ENCODE measurements around the gene HAX1. TPM values are rescaled to one million over a fixed set of nuclear protein-coding genes. Genes with fewer than 3 reads are reported as not detected.
"Not testable (repeated sequence)": the region's sequence is repeated elsewhere in the genome, so short reads cannot be mapped to it uniquely, and the experiment has no call there.

HAX1 gene
- total RNA-seq: 88.2 TPM
- polyA plus RNA-seq (ENCODE audit: insufficient read depth in 1 of 8, insufficient read length in 8 of 8, low replicate concordance in 1 of 8): 10 to 100 TPM; 57.1 to 79.1 (median 68.0) TPM
- long read RNA-seq, donor 1, transcript HAX1-201 (7 exons, 1,227 nt): major isoform, 12 of 12 reads
- long read RNA-seq, donor 1, partial matches to known transcripts: 0 of 12 reads
- long read RNA-seq, donor 1, other reads (novel, unspliced or antisense): 0 of 12 reads
- long read RNA-seq, donor 2, partial matches to known transcripts: 0 of 3 reads
- long read RNA-seq, donor 2, other reads (novel, unspliced or antisense): 0 of 3 reads
- long read RNA-seq, donor 3, transcript HAX1-201 (7 exons, 1,227 nt): major isoform, 34 of 37 reads
- long read RNA-seq, donor 3, partial matches to known transcripts: 0 of 37 reads
- long read RNA-seq, donor 3, other reads (novel, unspliced or antisense): 0 of 37 reads
- long read RNA-seq, donor 4, transcript HAX1-201 (7 exons, 1,227 nt): major isoform, 18 of 23 reads
- long read RNA-seq, donor 4, partial matches to known transcripts: 5 of 23 reads
- long read RNA-seq, donor 4, other reads (novel, unspliced or antisense): 0 of 23 reads
- long read RNA-seq, donor 5, transcript HAX1-201 (7 exons, 1,227 nt): major isoform, 64 of 81 reads
- long read RNA-seq, donor 5, partial matches to known transcripts: 10 of 81 reads
- long read RNA-seq, donor 5, other reads (novel, unspliced or antisense): 0 of 81 reads
- long read RNA-seq, donor 6, transcript HAX1-201 (7 exons, 1,227 nt): major isoform, 61 of 81 reads
- long read RNA-seq, donor 6, partial matches to known transcripts: 18 of 81 reads
- long read RNA-seq, donor 6, other reads (novel, unspliced or antisense): 0 of 81 reads
- long read RNA-seq, donor 7, transcript HAX1-201 (7 exons, 1,227 nt): major isoform, 28 of 55 reads
- long read RNA-seq, donor 7, partial matches to known transcripts: 25 of 55 reads
- long read RNA-seq, donor 7, other reads (novel, unspliced or antisense): 0 of 55 reads
- long read RNA-seq, donor 8, transcript HAX1-201 (7 exons, 1,227 nt): major isoform, 24 of 49 reads
- long read RNA-seq, donor 8, partial matches to known transcripts: 23 of 49 reads
- long read RNA-seq, donor 8, other reads (novel, unspliced or antisense): 0 of 49 reads
- long read RNA-seq, donor 9, transcript HAX1-201 (7 exons, 1,227 nt): major isoform, 26 of 33 reads
- long read RNA-seq, donor 9, partial matches to known transcripts: 5 of 33 reads
- long read RNA-seq, donor 9, other reads (novel, unspliced or antisense): 0 of 33 reads
- long read RNA-seq, donor 10, transcript HAX1-201 (7 exons, 1,227 nt): major isoform, 34 of 53 reads
- long read RNA-seq, donor 10, partial matches to known transcripts: 18 of 53 reads
- long read RNA-seq, donor 10, other reads (novel, unspliced or antisense): 0 of 53 reads
- long read RNA-seq, donor 11, transcript HAX1-201 (7 exons, 1,227 nt): major isoform, 29 of 33 reads
- long read RNA-seq, donor 11, partial matches to known transcripts: 0 of 33 reads
- long read RNA-seq, donor 11, other reads (novel, unspliced or antisense): 0 of 33 reads

DNA sequence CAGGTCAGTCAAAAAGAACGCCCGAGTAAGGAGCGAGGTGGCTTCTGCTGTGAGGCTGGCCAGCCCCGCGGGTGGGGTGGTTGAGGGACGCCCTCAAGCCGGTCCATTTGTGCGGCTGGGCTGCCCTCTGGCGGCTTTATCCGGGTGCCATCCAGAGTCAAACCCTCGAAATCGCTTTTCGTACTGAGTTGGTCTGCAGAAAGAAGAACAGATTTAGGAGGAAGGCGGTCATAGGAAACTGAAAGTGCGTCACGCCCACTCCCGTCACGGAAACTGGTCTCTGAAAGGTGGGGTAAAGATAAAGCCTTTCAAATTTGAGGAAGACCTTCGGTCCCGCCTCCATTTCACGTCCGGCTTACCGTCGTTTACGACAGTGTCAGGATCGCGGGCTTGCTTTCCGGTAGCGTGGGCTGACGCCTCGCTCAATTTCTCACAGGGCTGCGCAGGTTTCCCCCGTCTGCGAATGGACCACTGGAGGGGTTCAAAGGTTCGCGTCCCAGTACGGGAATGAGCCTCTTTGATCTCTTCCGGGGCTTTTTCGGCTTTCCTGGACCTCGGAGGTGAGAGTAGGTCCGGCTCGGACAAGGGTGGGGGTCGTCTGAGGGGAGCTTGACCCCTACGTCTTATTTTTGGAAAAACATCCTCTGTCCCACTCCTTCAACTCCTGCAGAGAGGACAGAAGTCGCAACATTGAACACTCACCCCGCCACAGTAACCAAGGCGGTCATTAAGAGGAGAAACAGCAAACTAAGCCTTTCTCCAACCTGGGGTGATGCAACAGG is at the start of gene HAX1:
TSS of gene HAX1 (plus strand) at position 413 of the 782 bp plus-strand sequence. CDS start at position 508, 95 bp downstream.
- Histone ChIP-seq H3K36me3 (ENCODE audit: control insufficient read depth, insufficient read depth, low read length) (peaks cover 41% of the 10 kb centered on the region), H3K4me3 (ENCODE audit: low read length) (peak within 1 kb of the TSS; percentile 83), H3K27ac (ENCODE audit: low read length) (peak within 1 kb of the TSS; percentile 92), H3K9me3 (replicated peaks; ENCODE audit: control insufficient read depth, low read depth, low read length) (no peaks in the 10 kb centered on the region), H3K4me1 (ENCODE audit: control insufficient read depth, insufficient read depth, low read length) (peaks cover 14% of the 10 kb centered on the region), H3K27me3 (ENCODE audit: control insufficient read depth, insufficient read depth, low read length) (no peaks in the 10 kb centered on the region)
- DNase-seq: peak; percentile 99
- WGBS (ENCODE audit: insufficient coverage): 0% methylated on average over 41 of the region's 47 CpGs

DNA sequence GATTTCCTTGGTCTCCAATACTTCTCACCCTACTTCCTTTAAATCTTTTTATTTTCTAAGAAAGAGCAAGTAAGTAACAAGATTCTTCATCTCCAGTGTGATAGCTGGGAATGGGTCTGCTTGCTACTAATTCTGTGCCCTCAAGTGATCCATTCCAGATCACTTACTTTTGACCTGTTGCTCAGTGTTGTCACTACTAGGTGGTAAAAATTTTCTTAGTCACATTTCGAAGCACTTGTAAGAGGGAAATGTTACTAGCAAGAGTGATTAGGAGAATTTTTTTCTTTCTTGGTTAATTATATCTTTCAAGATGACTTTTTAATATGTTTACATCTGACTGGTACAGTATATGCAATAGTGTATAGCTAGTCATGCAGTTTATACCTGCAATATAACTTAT is 49.5 kb upstream of the HAX1 start:
- Histone ChIP-seq H3K27ac (ENCODE audit: low read length) (no peak overlapping the region), H3K4me1 (ENCODE audit: control insufficient read depth, insufficient read depth, low read length) (peaks cover 10% of the 10 kb centered on the region), H3K27me3 (ENCODE audit: control insufficient read depth, insufficient read depth, low read length) (no peaks in the 10 kb centered on the region), H3K4me3 (ENCODE audit: low read length) (no peak overlapping the region), H3K36me3 (ENCODE audit: control insufficient read depth, insufficient read depth, low read length) (peaks cover 28% of the 10 kb centered on the region), H3K9me3 (replicated peaks; ENCODE audit: control insufficient read depth, low read depth, low read length) (no peaks in the 10 kb centered on the region)
- no CpG with 5 or more reads among the region's 1 CpG for WGBS (ENCODE audit: insufficient coverage)
- DNase-seq: no peak

DNA sequence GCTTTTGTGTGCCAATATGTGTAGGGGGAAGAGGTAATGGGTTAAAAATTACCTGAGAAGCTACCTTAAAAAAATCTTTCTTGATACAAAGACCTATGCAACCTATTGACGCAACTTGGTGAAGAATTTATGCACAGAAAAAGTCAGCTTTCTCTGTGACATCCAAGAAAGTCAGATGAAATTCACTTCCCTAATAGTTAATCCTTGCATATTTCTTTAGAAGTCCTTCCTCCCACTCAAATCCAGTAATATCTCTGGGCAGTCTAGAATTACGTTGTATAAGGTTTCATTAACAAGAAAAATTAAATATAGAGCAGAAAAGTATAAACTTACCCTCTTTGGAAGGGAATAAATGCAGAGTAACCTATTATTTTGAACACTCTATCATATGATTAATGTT is 48.8 kb upstream of the HAX1 start:
- Histone ChIP-seq H3K36me3 (ENCODE audit: control insufficient read depth, insufficient read depth, low read length) (peaks cover 31% of the 10 kb centered on the region), H3K9me3 (replicated peaks; ENCODE audit: control insufficient read depth, low read depth, low read length) (no peaks in the 10 kb centered on the region), H3K4me1 (ENCODE audit: control insufficient read depth, insufficient read depth, low read length) (peaks cover 8% of the 10 kb centered on the region), H3K27ac (ENCODE audit: low read length) (no peak overlapping the region), H3K27me3 (ENCODE audit: control insufficient read depth, insufficient read depth, low read length) (no peaks in the 10 kb centered on the region), H3K4me3 (ENCODE audit: low read length) (no peak overlapping the region)
- DNase-seq: no peak
- no CpG with 5 or more reads among the region's 2 CpGs for WGBS (ENCODE audit: insufficient coverage)

DNA sequence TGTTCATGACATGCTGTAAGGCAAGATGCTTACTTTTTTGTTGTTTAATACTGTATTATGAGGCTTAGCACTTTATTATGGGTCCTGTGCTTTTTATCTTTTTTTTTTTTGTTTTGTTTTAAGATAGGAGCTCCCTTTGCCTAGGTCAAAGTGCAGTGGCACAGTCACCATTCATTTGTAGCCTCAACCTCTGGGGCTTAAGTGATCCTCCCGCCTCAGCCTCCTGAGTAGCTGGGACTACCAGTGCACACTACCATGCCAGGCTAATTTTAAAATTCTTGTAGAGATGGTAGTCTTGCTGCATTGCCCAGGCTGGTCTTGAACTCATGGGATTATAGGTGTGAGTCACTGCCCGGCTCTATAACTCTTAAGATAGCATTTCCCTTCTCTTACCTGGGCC is 47.1 kb upstream of the HAX1 start:
- H3K9me3 ChIP-seq (replicated peaks; ENCODE audit: control insufficient read depth, low read depth, low read length): no peaks in the 10 kb centered on the region
- 100% methylated on average over 1 of the region's 2 CpGs for WGBS (ENCODE audit: insufficient coverage)
- peaks cover 38% of the 10 kb centered on the region for H3K36me3 ChIP-seq (ENCODE audit: control insufficient read depth, insufficient read depth, low read length)

DNA sequence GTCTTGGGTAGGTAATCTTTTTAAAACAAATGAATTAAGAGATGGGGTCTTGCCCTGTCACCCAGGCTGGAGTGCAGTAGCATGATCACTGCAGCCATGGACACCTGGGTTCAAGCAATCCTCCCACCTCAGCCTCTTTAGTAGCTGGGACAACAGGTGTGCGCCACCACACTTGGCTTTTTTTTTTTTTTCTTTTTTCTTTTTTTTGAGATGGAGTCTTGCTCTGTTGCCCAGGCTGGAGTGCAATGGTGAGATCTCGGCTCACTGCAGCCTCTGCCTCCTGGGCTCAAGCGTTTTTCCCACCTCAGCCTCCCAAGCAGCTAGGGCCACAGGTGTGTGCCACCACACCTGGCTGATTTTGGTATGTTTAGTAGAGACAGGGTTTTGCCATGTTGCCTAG is 41.3 kb upstream of the HAX1 start:
- not testable (repeated sequence) for H3K4me1 ChIP-seq (ENCODE audit: control insufficient read depth, insufficient read depth, low read length); H3K27ac ChIP-seq (ENCODE audit: low read length); H3K27me3 ChIP-seq (ENCODE audit: control insufficient read depth, insufficient read depth, low read length); DNase-seq; H3K9me3 ChIP-seq (replicated peaks; ENCODE audit: control insufficient read depth, low read depth, low read length); H3K4me3 ChIP-seq (ENCODE audit: low read length)
- H3K36me3 ChIP-seq (ENCODE audit: control insufficient read depth, insufficient read depth, low read length): peaks cover 68% of the 10 kb centered on the region
- WGBS (ENCODE audit: insufficient coverage): no CpG with 5 or more reads among the region's 3 CpGs

More for the DNA sequence above, 47.1 kb upstream of the HAX1 start:
- DNase-seq: no peak
- Histone ChIP-seq H3K27me3 (ENCODE audit: control insufficient read depth, insufficient read depth, low read length) (no peaks in the 10 kb centered on the region), H3K4me3 (ENCODE audit: low read length) (no peak overlapping the region), H3K27ac (ENCODE audit: low read length) (no peak overlapping the region), H3K4me1 (ENCODE audit: control insufficient read depth, insufficient read depth, low read length) (peaks cover 3% of the 10 kb centered on the region)

DNA sequence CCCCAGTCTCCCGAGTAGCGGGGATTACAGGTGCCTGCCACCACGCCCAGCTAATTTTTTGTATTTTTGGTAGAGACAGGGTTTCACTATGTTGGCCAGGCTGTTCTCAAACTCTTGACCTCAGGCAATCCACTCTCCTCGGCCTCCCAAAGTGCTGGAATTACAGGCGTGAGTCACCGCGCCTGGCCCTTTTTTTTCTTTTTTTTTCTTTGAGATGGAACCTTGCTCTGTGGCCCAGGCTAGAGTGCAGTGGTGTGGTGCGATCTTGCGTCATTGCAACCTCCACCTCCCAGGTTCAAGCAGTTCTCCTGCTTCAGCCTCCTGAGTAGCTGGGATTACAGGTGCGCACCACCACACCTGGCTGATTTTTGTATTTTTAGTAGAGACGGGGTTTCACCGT is 39.3 kb upstream of the HAX1 start:
- not testable (repeated sequence) for H3K4me3 ChIP-seq (ENCODE audit: low read length); H3K27me3 ChIP-seq (ENCODE audit: control insufficient read depth, insufficient read depth, low read length); H3K27ac ChIP-seq (ENCODE audit: low read length); DNase-seq; H3K9me3 ChIP-seq (replicated peaks; ENCODE audit: control insufficient read depth, low read depth, low read length); H3K4me1 ChIP-seq (ENCODE audit: control insufficient read depth, insufficient read depth, low read length)
- WGBS (ENCODE audit: insufficient coverage): 100% methylated on average over 2 of the region's 12 CpGs
- H3K36me3 ChIP-seq (ENCODE audit: control insufficient read depth, insufficient read depth, low read length): peaks cover 70% of the 10 kb centered on the region

DNA sequence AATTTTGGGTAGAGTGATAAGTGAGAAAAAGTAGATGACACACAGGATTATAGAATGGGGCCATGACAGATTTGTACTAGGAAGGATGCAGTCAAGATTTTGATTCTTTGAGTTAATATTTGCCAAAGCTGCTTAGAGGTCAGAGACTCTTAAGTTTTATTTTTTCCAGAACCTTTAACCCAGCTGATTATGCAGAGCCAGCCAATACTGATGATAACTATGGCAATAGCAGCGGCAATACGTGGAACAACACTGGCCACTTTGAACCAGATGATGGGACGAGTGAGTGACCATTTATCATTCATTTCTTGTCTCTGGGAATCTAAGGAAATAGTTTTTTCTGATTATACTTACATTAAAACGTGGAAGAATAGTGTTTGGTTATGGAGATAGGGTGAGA is 35.6 kb upstream of the HAX1 start:
- no peak overlapping the region for H3K4me3 ChIP-seq (ENCODE audit: low read length)
- no peak overlapping the region for H3K27ac ChIP-seq (ENCODE audit: low read length)
- peaks cover 61% of the 10 kb centered on the region for H3K36me3 ChIP-seq (ENCODE audit: control insufficient read depth, insufficient read depth, low read length)
- 100% methylated on average over 2 of the region's 4 CpGs for whole genome bisulfite sequencing (ENCODE audit: insufficient coverage)
- no peaks in the 10 kb centered on the region for H3K9me3 ChIP-seq (replicated peaks; ENCODE audit: control insufficient read depth, low read depth, low read length)
- H3K4me1 ChIP-seq (ENCODE audit: control insufficient read depth, insufficient read depth, low read length): no peaks in the 10 kb centered on the region
- no peaks in the 10 kb centered on the region for H3K27me3 ChIP-seq (ENCODE audit: control insufficient read depth, insufficient read depth, low read length)
- no peak for DNase-seq

DNA sequence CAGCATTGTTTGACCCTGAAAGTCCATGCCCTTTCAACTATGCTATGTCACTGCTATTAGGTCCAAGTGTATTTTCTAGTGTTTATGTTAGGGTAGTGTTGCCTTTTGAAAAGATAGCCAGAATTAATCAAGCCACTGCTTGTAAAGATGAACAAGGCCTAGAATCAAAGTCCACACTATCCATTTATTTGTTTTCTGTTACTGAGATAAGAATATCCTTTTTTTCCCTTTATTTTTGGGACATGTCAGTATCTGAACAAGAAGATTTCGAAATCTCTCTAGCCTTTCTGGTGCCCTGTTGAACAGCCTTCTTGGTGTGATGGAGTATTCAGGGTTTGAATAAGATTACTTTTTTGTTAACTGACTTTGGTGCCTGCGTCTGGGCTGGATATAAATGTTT is 35.0 kb upstream of the HAX1 start:
- Histone ChIP-seq H3K27ac (ENCODE audit: low read length) (no peak overlapping the region), H3K9me3 (replicated peaks; ENCODE audit: control insufficient read depth, low read depth, low read length) (no peaks in the 10 kb centered on the region), H3K4me3 (ENCODE audit: low read length) (no peak overlapping the region), H3K27me3 (ENCODE audit: control insufficient read depth, insufficient read depth, low read length) (no peaks in the 10 kb centered on the region), H3K4me1 (ENCODE audit: control insufficient read depth, insufficient read depth, low read length) (no peaks in the 10 kb centered on the region), H3K36me3 (ENCODE audit: control insufficient read depth, insufficient read depth, low read length) (peaks cover 64% of the 10 kb centered on the region)
- no peak for DNase-seq
- 100% methylated on average over 1 of the region's 2 CpGs for WGBS (ENCODE audit: insufficient coverage)

All from muscle of leg (tissue), 16 donors.